Mucosa of descending colon (tissue), 3 donors: ENCODE data around the gene PTMS. TPM values are rescaled to one million over a fixed set of nuclear protein-coding genes. Genes with fewer than 3 reads are reported as not detected.

ENCODE experiments used
- ATAC-seq: fragments of 200-7000 bp; cut with Tn5 transposase; one replicate; pipeline ENCODE4 v1.9.1; 2020; ENCODE audit warnings: mild to moderate bottlenecking, moderate library complexity
- DNase-seq, 3 donors: peaks; one replicate each; pipeline ENCODE4 v3.0.0-alpha.2; 2020
- H3K36me3 ChIP-seq: fragments of 200-600 bp; one replicate; pipeline ENCODE4 v1.8.0; 2021; ENCODE audit warnings: low read depth, mild to moderate bottlenecking
- H3K4me1 ChIP-seq: fragments of 200-600 bp; one replicate; pipeline ENCODE4 v1.8.0; 2021; ENCODE audit warnings: low read depth, mild to moderate bottlenecking
- H3K4me3 ChIP-seq: fragments of 200-600 bp; one replicate; pipeline ENCODE4 v1.8.0; 2021; ENCODE audit warnings: mild to moderate bottlenecking
- H3K9me3 ChIP-seq: fragments of 200-600 bp; one replicate; pipeline ENCODE4 v1.8.0; 2021; ENCODE audit warnings: mild to moderate bottlenecking
- CTCF ChIP-seq: fragments of 200-600 bp; IDR thresholded peaks from one replicate; pipeline ENCODE4 v1.8.0; 2022; ENCODE audit warnings: antibody characterized with exemption, mild to moderate bottlenecking
- intact Hi-C, 2 donors: fragments of 100-400 bp; cut with DNase I in 1 of 2; cut with micrococcal nuclease in 1 of 2; formaldehyde crosslinking; loops; one replicate each; pipeline versions ENCODE4 v1.11.0 to v1.11.1; 2022; cut with DNase I, micrococcal nuclease
- long read RNA-seq, 2 donors: library from polyadenylated mRNA; unstranded; transcript quantifications; one replicate each; pipeline ENCODE4 v2.0.0, GENCODE V29; 2019 to 2021
- total RNA-seq, 3 donors: library from RNA; stranded (reverse); fragmentation: NEBNext Ultra II Directional in 2 of 3; extraction: Animal tissue kit (Norgen Biotek cat#: 25700) in 2 of 3; gene quantifications; one replicate each; pipeline versions ENCODE4 v1.2.1 to v1.2.4, GENCODE V29; 2021 to 2023
- donor health status: DM: no; HTN: no; CAD: no; lungs with moderate emphysema.
- donor health status: DM: no; HTN: no; CAD: no.
- donor health status: DM: no; HTN: yes; CAD: no.

The PTMS gene
- total RNA-seq, result 100 to 1,000 TPM; 116 to 549 (median 122) TPM
- long read RNA-seq, donor 1, transcript PTMS-207 (5 exons, 1,150 nt), result major isoform, 201 of 328 reads
- long read RNA-seq, donor 1, partial matches to known transcripts, result 114 of 328 reads
- long read RNA-seq, donor 1, other reads (novel, unspliced or antisense), result 9 of 328 reads
- long read RNA-seq, donor 2, partial matches to known transcripts, result 19 of 22 reads
- long read RNA-seq, donor 2, other reads (novel, unspliced or antisense), result 0 of 22 reads

DNA sequence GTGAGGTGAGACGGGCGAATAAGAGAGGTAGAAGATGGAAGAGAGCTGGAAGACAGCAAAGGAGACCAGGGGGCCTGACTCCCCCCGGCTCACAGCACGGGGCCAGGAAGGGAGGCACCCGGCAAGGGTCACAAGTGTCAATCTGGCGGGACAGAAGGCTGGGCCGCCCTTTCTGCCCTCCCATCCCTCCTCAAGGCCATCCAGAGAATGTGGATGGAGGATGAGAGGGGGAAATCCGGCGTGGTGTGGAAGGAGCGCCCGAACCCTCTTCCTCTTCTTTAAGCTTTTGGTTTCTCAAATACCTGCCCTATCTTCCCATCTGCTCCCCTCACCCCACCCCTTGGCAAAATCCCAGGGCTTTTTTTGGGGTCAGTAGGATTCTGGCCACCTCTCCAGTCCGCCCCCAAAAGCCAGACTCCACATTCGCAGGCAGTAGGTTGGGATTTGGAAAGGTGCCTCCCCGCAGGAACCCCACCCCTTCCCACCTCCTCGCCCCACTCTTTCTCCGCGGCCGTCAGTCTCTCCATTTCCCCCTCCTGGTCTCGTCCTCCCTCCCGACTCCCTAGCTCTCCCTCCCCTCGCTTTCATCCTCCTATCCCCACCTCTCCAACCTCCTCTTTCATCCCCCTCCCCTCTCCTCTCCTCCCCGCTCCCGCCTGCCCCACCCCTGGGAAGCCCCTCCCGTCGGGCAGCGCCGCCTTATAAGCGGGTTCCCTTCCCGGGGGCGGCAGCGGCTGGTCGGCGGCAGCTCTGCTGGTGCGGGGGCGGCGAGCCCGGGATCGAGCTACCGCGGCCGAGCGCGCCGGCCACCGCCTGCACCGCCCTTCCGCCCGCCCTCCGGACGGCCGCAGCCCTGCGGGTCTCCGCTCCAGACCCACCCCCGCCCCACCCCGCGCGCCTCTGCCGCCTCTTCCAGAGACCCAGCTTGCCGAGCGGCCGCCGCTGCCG lies at the start of gene PTMS:
Gene PTMS (plus strand): TSS at position 730 of the 948 bp plus-strand sequence. CDS start 343 bp downstream, outside the sequence.
- intact Hi-C loops, result no loop called here
- ATAC-seq (peak; percentile 27), DNase-seq (peak; percentile 68 to 86 (median 83))
- Histone ChIP-seq H3K4me3 (peak within 1 kb of the TSS; percentile 67), H3K9me3 (no peaks in the 10 kb centered on the region), H3K4me1 (peaks cover 34% of the 10 kb centered on the region), H3K36me3 (no peaks in the 10 kb centered on the region)
- no peak for TF ChIP-seq CTCF

DNA sequence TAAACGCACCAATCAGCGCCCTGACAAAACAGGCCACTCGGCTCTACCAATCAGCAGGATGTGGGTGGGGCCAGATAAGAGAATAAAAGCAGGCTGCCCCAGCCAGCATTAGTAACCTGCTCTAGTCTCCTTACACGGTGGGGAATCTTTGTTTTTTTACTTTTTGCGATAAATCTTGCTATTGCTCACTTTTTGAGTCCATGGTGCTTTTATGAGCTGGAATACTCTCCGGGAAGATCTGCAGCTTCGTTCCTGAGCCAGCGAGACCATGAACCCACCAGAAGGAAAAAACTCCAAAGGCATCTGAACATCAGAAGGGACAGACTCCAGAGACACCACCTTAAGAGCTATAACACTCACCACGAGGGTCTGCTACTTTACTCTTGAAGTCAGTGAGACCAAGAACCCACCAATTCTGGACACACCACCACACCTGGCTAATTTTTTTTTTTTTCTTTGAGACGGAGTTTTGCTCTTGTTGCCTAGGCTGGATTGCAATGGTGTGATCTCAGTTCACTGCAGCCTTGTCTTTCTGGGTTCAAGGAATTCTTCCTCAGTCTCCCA lies 49.2 kb upstream of the PTMS start:
- ATAC-seq, result no peak
- no peak for TF ChIP-seq CTCF
- H3K4me3 ChIP-seq, result no peak overlapping the region
- no peaks in the 10 kb centered on the region for H3K4me1 ChIP-seq
- no peaks in the 10 kb centered on the region for H3K9me3 ChIP-seq
- no peaks in the 10 kb centered on the region for H3K36me3 ChIP-seq
- intact Hi-C loops, result no loop called here
- DNase-seq, result no peak

DNA sequence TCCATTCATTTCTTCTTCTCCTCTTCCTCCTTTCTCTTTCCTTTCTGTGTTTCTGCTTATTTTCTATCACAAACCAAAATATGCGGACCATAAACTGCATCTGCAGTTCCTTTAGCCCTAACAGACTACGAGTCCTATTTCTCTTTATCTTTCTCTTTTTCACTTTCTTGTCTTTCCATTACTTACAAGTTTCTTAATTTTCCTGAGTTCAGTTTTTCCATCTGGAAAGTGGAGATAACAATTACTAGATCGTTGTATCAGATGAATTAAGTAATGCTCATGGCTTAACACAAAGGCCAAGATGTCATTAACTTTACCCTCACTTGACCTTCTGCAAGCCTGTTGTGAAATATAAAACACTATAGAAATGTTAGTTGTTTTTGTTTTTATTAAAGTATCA lies 43.3 kb upstream of the PTMS start:
- DNase-seq, result no peak
- Histone ChIP-seq H3K4me1 (no peaks in the 10 kb centered on the region), H3K9me3 (no peaks in the 10 kb centered on the region), H3K36me3 (no peaks in the 10 kb centered on the region), H3K4me3 (no peak overlapping the region)
- no peak for TF ChIP-seq CTCF
- intact Hi-C loops, result no loop called here
- ATAC-seq, result no peak

- Histone ChIP-seq H3K4me3 (peak within 1 kb of the TSS; percentile 23), H3K9me3 (no peaks in the 10 kb centered on the region), H3K36me3 (no peaks in the 10 kb centered on the region), H3K4me1 (no peaks in the 10 kb centered on the region)
- DNase-seq, result peak; percentile 98 to 99 (median 99)
- intact Hi-C loops, result no loop called here
- peak; percentile 98 for ATAC-seq
- no peak for TF ChIP-seq CTCF
Observed at GRCh38 chr12:6723607-6724408, 42.4 kb upstream of the PTMS start, which contains the start of gene COPS7A. COPS7A (plus strand) TSS chr12:6724046; CDS start chr12:6724657, 611 bp downstream.

DNA sequence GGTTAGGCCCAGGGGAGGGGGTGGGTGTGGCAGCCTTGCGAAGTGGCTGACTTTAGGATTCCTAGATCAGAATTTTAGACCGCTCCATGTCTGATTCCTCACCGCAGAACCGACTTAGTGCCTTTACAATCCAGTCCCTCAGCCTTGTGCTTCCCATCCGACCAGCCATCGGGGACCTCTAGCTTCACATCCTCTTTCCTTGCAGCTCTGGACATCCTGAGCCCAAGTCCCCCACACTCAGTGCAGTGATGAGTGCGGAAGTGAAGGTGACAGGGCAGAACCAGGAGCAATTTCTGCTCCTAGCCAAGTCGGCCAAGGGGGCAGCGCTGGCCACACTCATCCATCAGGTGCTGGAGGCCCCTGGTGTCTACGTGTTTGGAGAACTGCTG lies 41.8 kb upstream of the PTMS start:
- Histone ChIP-seq H3K9me3 (no peaks in the 10 kb centered on the region), H3K36me3 (no peaks in the 10 kb centered on the region), H3K4me1 (no peaks in the 10 kb centered on the region), H3K4me3 (peak overlapping the region; percentile 23)
- ATAC-seq, result peak; percentile 21
- intact Hi-C loops, result no loop called here
- no peak for TF ChIP-seq CTCF
- peak; percentile 35 to 56 (median 50) for DNase-seq
